Glomerular endothelial cell (primary cell): ENCODE measurements around the gene SYT11. TPM values are rescaled to one million over a fixed set of nuclear protein-coding genes. Genes with fewer than 3 reads are reported as not detected.
"Not testable (repeated sequence)": the region's sequence is repeated elsewhere in the genome, so short reads cannot be mapped to it uniquely, and the experiment has no call there.

ENCODE experiments used
- DNase-seq: peaks from one replicate; pipeline ENCODE4 v3.0.0-alpha.2; 2011; ENCODE audit warnings: low read depth, low spot score; ENCODE audit errors: extremely low read depth
- total RNA-seq: library from RNA; depleted of rRNA; stranded (reverse); fragments of >200 nt; gene quantifications from 2 replicates; pipeline ENCODE4 v1.2.3, GENCODE V29; 2015

The SYT11 gene
- total RNA-seq, 1 donor from 2014 or later: 31.2 TPM

- DNase-seq: not testable (repeated sequence)
These were observed 36.2 kb downstream of the SYT11 start for GRCh38 chr1:155895617-155896016.

GRCh38 chr1:155896476-155896875 lies 37.1 kb downstream of the SYT11 start:
- not testable (repeated sequence) for DNase-seq

- DNase-seq: no peak
These were observed 38.4 kb downstream of the SYT11 start for GRCh38 chr1:155897746-155898145.

- DNase-seq: no peak
These were observed 39.5 kb downstream of the SYT11 start for GRCh38 chr1:155898888-155899287.

GRCh38 chr1:155899683-155900082 lies 40.3 kb downstream of the SYT11 start:
- no peak for DNase-seq

GRCh38 chr1:155900161-155900560 lies 40.8 kb downstream of the SYT11 start:
- no peak for DNase-seq

GRCh38 chr1:155904261-155904660 lies 44.9 kb downstream of the SYT11 start:
- no peak for DNase-seq

GRCh38 chr1:155909894-155910293 lies 50.5 kb downstream of the SYT11 start:
- DNase-seq: no peak

- DNase-seq: no peak
These were observed 51.3 kb downstream of the SYT11 start for GRCh38 chr1:155910621-155911121.

GRCh38 chr1:155911156-155912055 lies 52.0 kb downstream of the SYT11 start, which contains the start of gene RIT1:
RIT1 (minus strand) TSS chr1:155911349; CDS start chr1:155910761, 588 bp downstream.
- DNase-seq: no peak

- no peak for DNase-seq
These were observed 52.7 kb downstream of the SYT11 start for GRCh38 chr1:155912056-155912536.

- DNase-seq: no peak
These were observed 54.8 kb downstream of the SYT11 start for GRCh38 chr1:155913969-155914757.

- DNase-seq: no peak
These were observed 59.3 kb downstream of the SYT11 start for GRCh38 chr1:155918660-155919059.

GRCh38 chr1:155919801-155920200 lies 60.4 kb downstream of the SYT11 start:
- DNase-seq: no peak

GRCh38 chr1:155920717-155921116 lies 61.4 kb downstream of the SYT11 start:
- no peak for DNase-seq

- DNase-seq: no peak
These were observed 66.1 kb downstream of the SYT11 start for GRCh38 chr1:155925506-155925905.

GRCh38 chr1:155929057-155929456 lies 69.7 kb downstream of the SYT11 start:
- no peak for DNase-seq

- not testable (repeated sequence) for DNase-seq
These were observed 71.4 kb downstream of the SYT11 start for GRCh38 chr1:155930725-155931124.

GRCh38 chr1:155931332-155932038 lies 72.1 kb downstream of the SYT11 start:
- no peak for DNase-seq

- no peak for DNase-seq
These were observed 72.7 kb downstream of the SYT11 start for GRCh38 chr1:155932081-155932480.

- no peak for DNase-seq
These were observed 73.1 kb downstream of the SYT11 start for GRCh38 chr1:155932487-155932886.
